Measurements from ENCODE around the gene ERG28.

- TF ChIP-seq CTCF (tag by site-specific recombination; IDR thresholded peaks at IDR 0.05) (no peak), ZBTB1 (tag by site-specific recombination; IDR thresholded peaks at IDR 0.05) (no peak), ZNF133 (tag by site-specific recombination; IDR thresholded peaks at IDR 0.05) (no peak)
These were observed 48.6 kb upstream of the ERG28 start for GRCh38 chr14:75709207-75709812.

All from HEK293 (cell line).